Stimulated activated CD8-positive, alpha-beta memory T cell treated with anti-CD3 and anti-CD28 coated beads, Interleukin-2, amount 100 ng/mL, for 48 hours (primary cell): ENCODE measurements around the gene OR5T3.
"Not testable (repeated sequence)": the region's sequence is repeated elsewhere in the genome, so short reads cannot be mapped to it uniquely, and the experiment has no call there.

Experiments used
- DNase-seq, 2 donors: peaks; one replicate each; pipeline ENCODE4 v3.0.0-alpha.2; 2020; ENCODE audit warnings: low read depth in 2 of 2

Gene OR5T3

DNA sequence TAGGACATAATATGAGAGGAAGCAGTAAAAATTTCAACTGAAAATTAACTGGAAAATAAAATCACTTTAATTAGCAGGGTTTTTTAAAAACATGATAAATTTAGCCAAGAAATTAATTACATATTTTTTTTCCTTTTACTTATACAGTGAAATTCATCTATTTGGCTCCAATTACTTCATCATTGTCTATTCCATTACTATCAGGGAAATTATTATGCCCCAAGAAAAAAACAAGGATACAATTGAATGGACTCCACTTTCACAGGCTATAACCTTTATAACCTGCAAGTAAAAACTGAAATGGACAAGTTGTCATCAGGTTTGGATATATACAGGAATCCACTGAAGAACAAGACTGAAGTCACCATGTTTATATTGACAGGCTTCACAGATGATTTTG lies at the start of gene OR5T3:
TSS of gene OR5T3 (plus strand) at position 301 of the 400 bp plus-strand sequence. CDS start at position 301, 0 bp downstream.
- DNase-seq: no peak

DNA sequence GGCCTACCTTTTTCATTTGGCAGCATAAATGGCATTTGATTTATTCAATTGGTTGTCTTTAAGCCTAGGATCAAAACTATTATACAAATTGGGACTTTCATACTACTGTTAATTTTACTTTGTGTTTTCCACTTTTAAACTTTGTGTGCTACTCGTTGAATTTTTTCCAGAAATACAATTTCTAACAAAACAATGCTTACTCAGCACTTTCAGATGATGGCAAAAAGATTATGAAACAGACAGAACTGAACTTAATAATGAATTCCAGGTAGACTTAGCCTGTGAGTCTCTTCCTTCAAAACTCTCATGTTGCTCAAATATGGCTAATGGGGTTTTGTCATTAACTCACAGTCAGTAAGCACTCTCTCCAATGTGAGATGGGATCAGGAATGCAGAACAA lies 44.3 kb upstream of the OR5T3 start:
- no peak for DNase-seq

GRCh38 chr11:56214537-56214936 lies 37.5 kb upstream of the OR5T3 start:
- DNase-seq: no peak

- DNase-seq: not testable (repeated sequence)
Observed at GRCh38 chr11:56219735-56220134, 32.3 kb upstream of the OR5T3 start.

DNA sequence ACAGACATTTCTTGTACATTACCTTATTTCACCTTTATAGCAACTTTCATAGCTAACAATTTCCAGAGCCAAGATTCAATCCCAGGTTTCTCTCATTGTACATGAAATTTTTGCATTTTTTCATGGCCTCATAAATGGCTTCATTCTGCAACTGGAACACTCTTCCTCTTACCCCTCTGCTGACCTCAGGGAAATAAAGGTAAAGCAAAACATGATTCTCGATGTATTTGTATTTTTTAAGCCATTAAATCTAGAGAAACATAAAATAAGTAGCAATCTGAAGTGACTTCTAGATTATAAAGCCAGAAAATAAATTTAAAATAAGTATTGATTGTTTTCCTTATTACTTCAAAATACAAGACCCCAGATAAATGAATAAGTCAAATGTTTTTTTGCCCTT lies 17.9 kb upstream of the OR5T3 start, which contains the start of gene OR5T2:
TSS of gene OR5T2 (minus strand) at position 101 of the 400 bp plus-strand sequence. CDS start 1,193 bp downstream, outside the sequence.
- DNase-seq: no peak

DNA sequence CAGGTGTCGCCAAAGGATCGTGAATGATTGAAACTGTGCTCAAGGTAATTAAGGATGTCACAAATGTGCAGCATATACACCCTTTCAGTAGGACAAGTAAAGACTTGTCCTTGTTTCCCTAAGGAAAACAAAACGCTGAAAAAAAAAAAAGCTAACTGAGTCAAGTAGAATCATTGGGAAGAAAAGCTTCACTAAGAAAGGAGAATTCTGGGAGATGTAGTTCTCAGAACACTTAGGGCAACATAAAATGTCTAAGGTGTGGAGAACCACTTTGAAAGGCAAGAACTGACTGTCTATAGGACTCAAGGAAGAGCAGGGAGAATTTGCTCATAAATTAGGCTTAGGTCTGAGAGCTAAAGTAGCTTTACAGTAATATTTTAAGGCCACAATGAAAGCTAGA lies 19.0 kb downstream of the OR5T3 start:
- no peak for DNase-seq

DNA sequence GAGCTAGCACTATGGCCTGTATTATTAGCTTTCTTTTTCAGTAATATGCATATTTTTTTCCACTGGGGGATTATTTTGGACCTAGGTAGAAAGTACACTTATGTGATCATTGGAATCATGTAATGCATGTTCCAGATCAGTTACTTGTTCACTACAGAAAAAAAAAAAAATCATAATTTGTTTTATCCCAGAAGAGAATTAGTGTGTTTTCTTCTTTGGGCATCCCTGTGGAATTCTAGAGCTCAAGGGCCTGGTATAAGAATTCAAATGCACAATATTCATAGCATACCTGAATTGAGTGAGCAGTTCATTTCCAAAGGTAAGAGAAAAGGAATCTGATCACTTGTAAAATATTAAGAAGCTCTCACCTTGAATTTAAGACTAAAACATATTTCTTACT lies 21.8 kb downstream of the OR5T3 start, which contains the start of gene OR5T1:
TSS of gene OR5T1 (plus strand) at position 301 of the 400 bp plus-strand sequence. CDS start 1,485 bp downstream, outside the sequence.
- DNase-seq: no peak

- DNase-seq: no peak
Observed at GRCh38 chr11:56292154-56292553, 40.1 kb downstream of the OR5T3 start, which contains the start of gene OR8H1. OR8H1 (minus strand) TSS chr11:56292254; CDS start chr11:56291062, 1,192 bp downstream.

DNA sequence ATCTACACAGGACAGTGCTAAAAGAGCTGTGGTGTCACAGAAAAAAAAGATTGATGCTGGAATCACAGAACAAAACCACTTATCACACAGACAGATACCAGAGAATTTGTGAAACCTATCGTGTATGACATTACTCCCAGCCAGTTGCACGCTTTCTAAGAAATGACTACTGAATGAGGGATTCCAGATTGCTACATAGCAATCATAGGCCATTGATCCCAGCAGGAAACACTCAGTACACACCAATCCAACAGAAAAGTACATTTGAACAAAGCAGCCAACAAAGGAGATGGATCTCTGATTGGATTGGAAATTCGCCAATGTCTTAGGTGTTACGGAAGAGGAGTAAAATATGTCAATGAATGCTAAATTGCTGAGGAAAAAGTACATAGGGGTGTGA lies 44.8 kb downstream of the OR5T3 start:
- DNase-seq: no peak
